Measurements from ENCODE around the gene PLS3.

The PLS3 gene

DNA sequence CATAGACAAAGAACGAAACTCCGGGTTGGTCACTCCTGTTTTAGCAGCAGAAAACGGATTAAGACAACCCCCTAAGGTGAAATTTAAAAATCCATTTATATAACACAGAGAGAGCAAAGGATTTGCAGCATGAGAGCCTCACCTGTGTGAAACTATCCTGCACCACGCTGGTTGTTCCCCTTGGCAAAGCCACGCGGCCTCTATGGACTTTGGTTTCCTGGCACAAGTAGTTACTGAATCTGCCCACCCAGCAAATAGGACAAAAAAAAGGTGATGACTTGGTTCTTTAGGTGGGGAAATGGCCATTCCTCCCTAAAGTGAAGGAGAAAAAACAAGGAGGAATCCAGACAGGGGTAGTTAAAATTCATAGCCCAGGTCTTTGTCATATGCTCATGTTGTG is 133.1 kb downstream of the PLS3 start:
- DNase-seq (ENCODE audit: low read depth in 1 of 2, low spot score in 1 of 2), result no peak
- in situ Hi-C loops (cut with HindIII; ENCODE audit: low pct_unique_long_range_greater_than_20kb, low sequenced_read_pairs), result no loop called here
- TF ChIP-seq JUND (IDR thresholded peaks at IDR 0.05; ENCODE audit: low read depth), result no peak

DNA sequence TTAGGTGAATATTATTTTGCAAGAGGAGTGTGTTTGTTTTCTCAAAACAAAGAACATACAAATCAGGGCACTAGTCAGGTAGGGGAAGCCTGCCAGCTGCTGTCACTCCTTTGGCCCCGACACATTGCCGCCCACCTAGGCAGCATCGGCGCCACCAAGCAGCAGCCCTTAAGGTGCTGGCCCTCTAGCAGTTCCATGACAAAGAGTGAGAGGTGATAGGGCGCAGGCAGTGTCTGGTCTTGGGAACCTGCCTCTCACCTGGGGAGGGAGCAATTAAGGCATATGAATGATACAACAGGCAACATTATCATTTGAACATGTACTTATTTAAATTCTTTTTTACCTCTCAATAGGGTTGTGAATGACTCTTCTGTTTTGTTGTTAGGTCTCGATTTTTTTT is 135.1 kb downstream of the PLS3 start:
- in situ Hi-C loops (cut with HindIII; ENCODE audit: low pct_unique_long_range_greater_than_20kb, low sequenced_read_pairs), result no loop called here
- no peak for DNase-seq (ENCODE audit: low read depth in 1 of 2, low spot score in 1 of 2)
- TF ChIP-seq JUND (IDR thresholded peaks at IDR 0.05; ENCODE audit: low read depth), result no peak

DNA sequence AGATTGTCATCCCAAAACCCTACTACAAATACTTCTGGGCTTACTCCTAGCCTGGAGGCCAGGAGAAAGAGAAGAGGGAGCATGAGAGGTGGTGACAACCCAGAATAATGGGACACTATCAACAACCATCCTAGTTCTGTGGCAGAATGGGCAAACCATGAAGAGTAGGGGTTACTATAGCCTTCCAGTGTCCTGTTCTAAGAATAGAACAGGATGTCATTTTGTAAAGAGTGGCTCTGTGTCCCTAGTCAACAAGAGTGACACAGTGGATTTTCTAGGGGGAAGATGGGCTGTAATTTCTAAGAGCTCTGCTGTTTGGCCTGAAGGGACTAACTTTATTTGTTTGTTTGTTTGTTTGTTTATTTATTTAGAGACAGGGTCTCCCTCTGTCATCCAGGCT is 136.0 kb downstream of the PLS3 start:
- in situ Hi-C loops (cut with HindIII; ENCODE audit: low pct_unique_long_range_greater_than_20kb, low sequenced_read_pairs), result no loop called here
- TF ChIP-seq JUND (IDR thresholded peaks at IDR 0.05; ENCODE audit: low read depth), result no peak
- DNase-seq (ENCODE audit: low read depth in 1 of 2, low spot score in 1 of 2), result no peak

DNA sequence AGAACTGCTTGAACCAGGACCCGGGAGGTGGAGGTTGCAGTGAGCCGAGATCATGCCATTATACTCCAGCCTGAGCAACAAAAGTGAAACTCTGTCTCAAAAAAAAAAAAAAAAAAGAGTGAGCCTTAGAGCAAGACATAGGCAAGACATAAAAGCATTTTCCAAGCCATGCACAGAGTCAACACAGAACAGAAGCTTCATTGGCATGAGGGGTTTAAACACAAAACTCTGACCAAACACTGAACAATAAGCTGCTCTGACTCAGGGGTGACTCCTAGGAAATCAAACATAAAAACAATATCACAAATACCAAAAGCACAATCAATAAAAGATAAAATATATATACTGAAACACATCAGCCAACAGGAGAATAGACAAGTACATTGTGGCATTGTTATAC is 136.8 kb downstream of the PLS3 start:
- in situ Hi-C loops (cut with HindIII; ENCODE audit: low pct_unique_long_range_greater_than_20kb, low sequenced_read_pairs), result no loop called here
- TF ChIP-seq JUND (IDR thresholded peaks at IDR 0.05; ENCODE audit: low read depth), result no peak
- no peak for DNase-seq (ENCODE audit: low read depth in 1 of 2, low spot score in 1 of 2)

Measured in T47D (cell line).